HG02840 (cell line): ENCODE data around the gene ACVR2A.

ENCODE experiments used
- ATAC-seq: cut with Tn5 transposase; IDR thresholded peaks from one replicate; pipeline ENCODE4 v1.9.1; 2021; ENCODE audit warnings: mild to moderate bottlenecking, moderate library complexity, moderate number of reproducible peaks; ENCODE audit not compliant: unreplicated experiment, low FRiP score

Gene ACVR2A

GRCh38 chr2:147916723-147917122 lies 71.9 kb downstream of the ACVR2A start:
- no peak for ATAC-seq

DNA sequence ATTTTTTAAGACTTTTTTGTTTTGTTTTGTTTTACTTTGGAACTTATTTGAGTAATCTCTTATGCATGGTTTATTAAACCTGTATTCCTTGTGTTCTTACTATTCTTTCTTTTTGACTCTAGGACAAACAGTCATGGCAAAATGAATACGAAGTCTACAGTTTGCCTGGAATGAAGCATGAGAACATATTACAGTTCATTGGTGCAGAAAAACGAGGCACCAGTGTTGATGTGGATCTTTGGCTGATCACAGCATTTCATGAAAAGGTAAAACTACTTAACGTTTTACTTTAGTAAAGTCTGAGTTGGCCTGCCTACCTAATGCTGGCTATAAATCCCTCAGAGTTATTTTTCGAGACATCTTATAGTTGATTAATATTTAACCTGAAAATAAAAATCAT lies 72.3 kb downstream of the ACVR2A start:
- no peak for ATAC-seq

DNA sequence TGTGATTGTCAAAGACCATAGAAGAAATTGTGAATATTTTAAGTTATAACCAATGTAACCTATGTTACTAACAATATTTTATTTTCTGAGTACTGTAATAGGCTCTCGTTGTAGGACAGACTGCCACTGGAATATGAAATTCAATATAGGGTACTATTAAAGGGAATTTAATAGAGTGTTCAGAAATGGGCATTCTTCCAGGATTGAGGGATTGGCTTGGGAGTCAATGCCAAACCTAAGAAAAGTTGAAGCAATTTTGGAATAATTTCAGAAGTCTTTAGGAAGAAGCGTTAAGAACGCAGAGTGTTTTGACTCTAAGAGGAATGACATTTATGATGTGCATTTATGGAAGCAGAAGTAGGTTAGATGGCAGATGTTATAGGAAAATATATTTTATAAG lies 79.0 kb downstream of the ACVR2A start:
- no peak for ATAC-seq

GRCh38 chr2:147924647-147925046 lies 79.8 kb downstream of the ACVR2A start:
- no peak for ATAC-seq

- ATAC-seq, result no peak
Measured at GRCh38 chr2:147925886-147926285, 81.1 kb downstream of the ACVR2A start.

DNA sequence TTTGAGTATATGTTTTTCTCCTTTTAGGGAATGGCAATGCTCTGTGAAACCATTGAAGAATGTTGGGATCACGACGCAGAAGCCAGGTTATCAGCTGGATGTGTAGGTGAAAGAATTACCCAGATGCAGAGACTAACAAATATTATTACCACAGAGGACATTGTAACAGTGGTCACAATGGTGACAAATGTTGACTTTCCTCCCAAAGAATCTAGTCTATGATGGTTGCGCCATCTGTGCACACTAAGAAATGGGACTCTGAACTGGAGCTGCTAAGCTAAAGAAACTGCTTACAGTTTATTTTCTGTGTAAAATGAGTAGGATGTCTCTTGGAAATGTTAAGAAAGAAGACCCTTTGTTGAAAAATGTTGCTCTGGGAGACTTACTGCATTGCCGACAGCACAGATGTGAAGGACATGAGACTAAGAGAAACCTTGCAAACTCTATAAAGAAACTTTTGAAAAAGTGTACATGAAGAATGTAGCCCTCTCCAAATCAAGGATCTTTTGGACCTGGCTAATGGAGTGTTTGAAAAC lies 82.3 kb downstream of the ACVR2A start:
- no peak for ATAC-seq

DNA sequence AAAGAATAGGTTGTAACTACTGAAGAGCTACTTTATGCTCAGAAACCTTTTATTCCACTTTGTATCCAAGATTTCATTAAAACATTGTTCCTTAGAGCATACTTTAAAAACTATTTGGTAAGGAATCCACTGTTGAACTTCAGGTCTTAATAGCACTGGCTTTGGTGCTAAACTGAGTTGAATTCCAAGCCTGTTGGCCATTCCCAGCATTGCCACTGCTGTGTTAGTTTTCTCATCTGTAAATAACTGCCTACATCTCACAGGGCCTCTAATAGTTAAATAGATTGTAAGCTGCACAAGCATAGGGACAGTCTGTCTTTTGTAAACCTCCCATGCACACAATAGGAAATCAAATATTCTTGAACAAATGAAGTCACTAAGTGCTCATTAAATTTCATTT lies 89.1 kb downstream of the ACVR2A start:
- ATAC-seq, result no peak

GRCh38 chr2:147934881-147935620 lies 90.2 kb downstream of the ACVR2A start:
- no peak for ATAC-seq

DNA sequence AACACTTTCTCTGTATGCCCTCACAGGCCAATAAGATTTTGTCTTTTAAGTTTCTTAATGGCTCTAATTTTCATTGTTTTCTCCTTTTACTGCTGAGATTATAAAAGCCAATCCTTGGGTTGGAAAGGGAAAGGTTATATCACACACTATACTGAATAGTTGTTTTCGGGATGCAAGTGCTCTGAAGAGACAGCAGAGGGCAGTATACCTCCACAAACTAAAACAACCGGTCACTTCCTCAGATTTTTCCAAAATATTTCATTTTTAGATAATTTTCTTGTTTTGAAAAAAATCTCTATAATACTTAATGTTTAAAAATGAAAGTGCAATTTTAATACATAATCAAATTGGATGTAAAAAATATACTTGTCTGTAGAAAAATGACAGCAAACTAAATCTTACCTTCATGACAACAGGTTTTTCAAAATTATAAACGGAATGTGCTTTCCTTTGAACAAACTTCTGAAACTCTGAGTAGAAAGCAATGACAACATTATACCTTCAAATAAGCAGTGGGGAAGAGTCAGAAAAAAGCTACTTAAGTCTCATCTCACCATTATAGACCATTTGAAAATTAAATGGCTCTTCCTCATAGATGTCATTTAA lies 93.0 kb downstream of the ACVR2A start:
- no peak for ATAC-seq

GRCh38 chr2:147939313-147939712 lies 94.5 kb downstream of the ACVR2A start:
- no peak for ATAC-seq

GRCh38 chr2:147945660-147946059 lies 100.8 kb downstream of the ACVR2A start:
- ATAC-seq, result no peak

DNA sequence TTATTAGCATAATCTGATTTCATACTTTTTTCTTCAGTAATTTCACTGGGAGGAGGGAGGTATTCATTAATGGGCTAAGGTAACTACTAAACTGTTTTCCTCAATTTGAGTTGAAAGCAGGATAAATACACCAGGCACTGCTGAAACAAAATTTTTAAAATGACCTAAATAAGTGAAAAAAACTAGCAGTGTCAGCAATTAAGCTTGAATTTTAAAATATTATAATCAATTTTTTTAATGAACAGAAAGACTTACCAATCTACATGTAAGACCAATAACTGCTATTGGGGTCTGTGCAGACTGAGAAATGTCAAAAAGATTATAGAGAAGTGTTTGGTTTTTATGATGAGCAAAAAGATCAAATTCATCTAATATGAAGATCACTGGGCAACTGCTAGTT lies 107.3 kb downstream of the ACVR2A start:
- ATAC-seq, result no peak

DNA sequence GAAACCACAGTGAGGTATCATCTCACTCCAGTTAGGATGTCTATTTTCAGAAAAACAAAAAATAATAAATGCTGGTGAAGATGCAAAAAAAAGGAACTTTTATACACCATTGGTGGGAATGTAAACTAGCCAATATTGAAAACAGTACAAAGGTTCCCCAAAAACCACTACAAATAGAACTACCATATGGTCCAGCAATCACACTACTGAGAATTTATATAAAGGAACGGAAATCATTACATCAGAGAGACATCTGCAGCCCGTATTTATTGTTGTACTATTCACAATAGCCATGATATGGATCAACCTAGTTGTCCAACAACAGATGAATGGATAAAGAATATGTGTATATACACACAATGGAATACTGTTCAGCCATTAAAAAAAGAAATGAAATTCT lies 123.7 kb downstream of the ACVR2A start:
- ATAC-seq, result no peak

GRCh38 chr2:147976102-147976501 lies 131.3 kb downstream of the ACVR2A start:
- no peak for ATAC-seq

- no peak for ATAC-seq
Measured at GRCh38 chr2:147977679-147978078, 132.8 kb downstream of the ACVR2A start.
